ENCODE results near the gene ZNF24.

Gene ZNF24

DNA sequence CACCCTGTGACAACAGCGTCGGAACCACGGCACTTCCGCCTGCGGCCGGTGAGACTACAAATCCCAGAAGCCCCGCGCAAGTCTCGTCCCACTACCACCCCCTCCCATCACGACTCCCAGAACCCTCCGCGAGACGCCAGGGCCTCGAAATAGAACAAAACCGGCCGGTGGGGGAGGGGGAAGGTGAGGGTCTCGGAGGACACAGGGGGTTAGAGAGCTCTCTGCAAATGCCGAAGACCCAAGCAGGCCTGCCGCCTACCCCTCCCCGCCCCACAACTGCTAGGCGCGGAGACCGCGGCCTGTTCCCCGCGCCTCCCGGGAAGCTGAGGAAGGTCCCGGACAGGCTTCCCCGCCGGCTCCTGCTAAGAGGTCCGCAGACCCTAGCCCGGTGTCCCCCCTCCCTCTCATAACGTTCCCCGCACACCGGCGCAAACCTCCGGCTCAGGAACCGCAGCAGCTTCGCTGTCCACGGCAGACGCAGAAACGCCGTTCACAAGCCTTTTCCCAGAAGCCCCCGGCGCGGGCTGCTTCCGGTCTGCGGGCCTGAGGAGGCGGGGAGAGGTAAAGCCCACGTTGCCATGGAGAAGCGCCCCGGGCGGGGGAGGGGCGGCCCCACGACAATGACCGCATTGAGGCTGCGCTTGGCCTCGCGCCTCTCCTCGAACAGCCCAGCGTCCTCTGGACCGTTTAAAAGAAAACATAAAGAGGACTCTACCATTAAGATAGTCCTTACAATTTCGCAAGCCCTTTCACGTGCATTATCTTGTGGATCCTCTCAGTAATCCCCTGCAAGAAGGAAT, at the start of gene ZNF24:
TSS of gene ZNF24 (minus strand) at position 485 of the 800 bp plus-strand sequence. CDS start 3,770 bp downstream, outside the sequence.
- DNase-seq: peak; percentile 60 to 87

DNA sequence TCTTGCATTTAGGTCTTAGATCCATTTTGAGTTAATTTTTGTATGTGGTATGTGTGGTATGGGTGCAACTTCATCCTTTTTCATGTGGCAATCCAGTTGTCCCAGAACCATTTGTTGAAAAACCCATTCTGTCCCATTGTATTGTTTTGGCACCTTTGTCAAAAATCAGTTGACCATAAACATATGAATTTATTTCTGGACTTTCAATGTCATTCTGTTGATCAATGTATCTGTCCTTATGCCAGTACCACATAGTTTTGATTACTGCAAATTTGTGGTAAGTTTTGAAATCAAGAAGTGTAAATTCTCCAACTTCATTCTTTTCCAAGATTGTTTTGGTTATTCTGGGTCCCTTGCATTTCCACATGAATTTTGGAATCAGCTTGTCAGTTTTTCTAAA, 49.5 kb upstream of the ZNF24 start:
- DNase-seq: no peak

DNA sequence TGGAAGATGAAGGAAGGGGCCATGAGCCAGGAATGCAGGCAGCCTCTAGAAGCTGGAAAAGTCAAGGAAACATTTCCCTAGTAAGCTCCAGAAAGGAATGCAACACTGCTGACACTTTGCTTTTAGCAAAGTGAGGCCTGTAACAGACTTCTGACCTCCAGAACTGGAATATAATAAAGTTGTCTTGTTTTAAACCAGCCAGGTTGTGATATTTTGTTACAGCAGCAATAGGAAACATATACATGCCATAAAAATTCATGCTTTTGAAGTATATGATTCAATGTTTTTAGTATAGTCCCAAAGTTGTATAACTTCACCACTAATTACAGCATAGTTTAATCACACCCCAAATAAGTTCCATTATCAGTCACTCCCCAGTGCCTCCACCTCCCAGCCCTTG, 48.2 kb upstream of the ZNF24 start:
- no peak for DNase-seq

DNA sequence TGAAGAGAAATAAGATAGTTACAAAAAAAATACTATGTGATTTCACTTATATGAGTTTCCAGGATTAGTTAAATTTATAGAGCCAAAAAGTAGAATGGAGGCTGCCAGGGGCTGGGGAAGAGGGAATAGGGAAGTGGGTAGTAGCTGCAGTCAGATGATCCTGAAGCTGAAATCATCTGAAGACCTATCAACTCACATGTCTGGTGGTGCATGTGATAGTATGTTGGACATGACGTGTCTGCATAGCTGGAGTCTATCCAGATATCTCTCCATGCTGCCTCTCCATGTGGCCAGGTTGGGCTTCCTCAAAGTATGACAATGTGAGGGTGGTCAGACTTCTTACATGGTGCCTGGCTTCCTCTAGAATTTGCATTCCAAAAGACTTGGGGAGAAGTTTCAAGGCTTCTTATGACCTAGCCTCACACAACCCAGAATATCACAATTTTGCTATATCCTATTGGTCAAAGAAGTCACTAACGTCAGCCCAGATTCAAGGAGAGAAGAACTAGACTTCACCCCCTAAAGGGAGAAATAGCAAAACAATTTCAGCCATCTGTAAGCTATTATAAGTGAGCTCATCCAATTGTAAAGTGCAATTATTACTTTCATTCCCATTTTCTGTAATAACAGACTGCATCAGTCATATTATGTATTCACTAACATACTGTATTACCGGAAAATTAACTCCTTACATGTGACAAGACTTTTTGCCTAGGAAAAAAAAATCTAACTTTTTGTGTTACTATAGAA, 46.9 kb upstream of the ZNF24 start:
- no peak for DNase-seq

DNA sequence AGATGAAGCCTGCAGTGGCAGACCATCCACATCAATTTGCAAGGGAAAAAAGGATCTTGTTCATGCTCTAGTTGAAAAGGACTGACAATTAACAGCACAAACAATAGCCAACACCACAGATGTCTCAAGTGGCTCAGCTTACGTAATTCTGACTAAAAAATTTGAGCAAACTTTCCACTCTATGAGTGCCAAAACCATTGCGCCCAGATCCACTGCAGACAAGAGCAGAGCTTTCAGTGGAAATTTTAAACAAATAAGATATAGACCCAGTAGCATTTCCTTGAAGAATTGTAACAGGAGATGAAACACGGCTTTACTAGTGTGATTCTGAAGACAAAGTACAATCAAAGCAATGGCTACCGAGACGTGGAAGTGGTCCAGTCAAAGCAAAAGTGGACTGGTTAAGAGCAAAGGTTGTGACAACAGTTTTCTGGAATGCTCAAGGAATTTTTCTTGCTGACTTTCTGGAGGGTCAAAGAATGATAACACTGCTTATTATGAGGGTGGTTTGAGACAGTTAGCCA, 44.9 kb upstream of the ZNF24 start:
- DNase-seq: no peak

DNA sequence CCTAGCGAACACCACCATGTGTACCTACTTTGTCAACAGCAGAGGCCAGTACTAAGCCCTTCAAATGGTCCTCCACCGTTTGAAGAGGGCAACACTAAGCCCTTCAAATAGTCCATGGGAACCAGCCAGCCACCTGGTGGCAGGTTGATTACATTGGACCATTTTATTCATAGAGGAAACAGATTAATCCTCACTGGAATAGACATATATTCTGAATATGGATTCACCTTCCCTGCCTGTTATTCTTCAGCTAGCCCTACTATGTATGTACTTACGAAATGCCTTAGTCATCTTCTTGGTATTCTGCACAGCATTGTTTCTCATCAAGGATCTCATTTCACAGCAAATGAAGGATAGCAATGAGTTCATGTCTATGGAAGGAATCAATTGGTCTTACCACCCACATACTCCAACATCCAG, 42.9 kb upstream of the ZNF24 start:
- peak in 1 of 2 experiments; percentile 18 for DNase-seq

DNA sequence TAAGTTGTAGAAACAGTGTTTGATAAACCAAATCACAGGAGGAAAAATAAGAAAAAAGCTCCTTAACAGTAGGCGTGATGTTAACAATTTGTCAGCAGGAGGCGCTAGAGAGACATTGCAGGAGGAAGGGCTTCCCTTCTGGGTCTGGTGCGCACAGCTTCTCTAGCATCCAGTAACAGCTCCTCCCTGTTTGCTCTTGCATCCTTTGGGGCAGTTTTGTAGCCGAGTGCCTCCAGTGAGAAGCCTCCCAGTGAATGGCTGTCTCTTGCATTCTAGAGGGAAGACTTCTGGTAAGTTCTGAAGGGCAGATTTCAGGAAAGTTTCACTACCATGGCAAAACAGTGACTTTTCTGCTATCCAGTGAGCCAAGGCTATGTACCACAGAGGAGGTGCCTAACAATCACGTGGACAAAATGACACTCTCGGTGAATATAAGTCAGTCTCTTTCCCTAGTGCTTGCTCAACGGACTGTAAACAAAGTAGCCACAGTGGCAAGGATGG, 42.4 kb upstream of the ZNF24 start:
- DNase-seq: peak; percentile 13 to 39

DNA sequence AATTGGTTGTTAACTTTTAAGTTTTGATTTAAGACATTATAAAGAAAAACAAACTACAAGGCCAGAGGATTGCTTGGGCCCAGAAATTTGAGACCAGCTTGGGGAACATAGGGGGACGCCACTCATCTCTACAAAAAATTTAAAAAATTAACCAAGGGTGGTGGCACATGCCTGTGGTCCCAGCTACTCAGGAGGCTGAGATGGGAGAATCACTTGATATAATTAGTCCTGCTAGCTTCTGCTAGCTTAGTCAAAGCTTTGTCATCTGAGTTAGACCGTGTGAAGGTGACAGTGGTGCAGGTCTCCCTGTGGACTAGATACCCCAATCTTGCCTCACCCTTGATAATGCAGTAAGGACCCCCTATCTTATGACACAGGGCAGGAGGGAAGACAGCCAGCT, 38.9 kb upstream of the ZNF24 start:
- no peak for DNase-seq

DNA sequence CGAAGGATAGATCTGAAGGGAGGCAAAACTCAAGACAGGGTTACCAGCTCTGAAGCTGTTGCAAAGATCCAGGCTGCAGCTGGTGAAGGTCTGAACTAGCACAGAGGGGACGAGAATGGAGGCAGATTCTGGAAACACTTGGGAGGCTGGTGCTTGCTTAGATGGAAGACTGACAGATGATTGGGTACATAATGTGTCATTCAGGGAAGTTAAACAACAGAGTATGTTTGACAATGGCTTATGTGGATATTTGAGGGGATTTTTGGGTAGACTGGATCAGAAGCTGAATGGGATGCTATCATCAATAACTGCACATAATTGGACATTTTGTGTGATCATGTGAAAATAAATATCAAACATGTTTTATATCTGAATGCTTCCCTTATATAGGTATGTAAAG, 35.2 kb upstream of the ZNF24 start:
- no peak for DNase-seq

DNA sequence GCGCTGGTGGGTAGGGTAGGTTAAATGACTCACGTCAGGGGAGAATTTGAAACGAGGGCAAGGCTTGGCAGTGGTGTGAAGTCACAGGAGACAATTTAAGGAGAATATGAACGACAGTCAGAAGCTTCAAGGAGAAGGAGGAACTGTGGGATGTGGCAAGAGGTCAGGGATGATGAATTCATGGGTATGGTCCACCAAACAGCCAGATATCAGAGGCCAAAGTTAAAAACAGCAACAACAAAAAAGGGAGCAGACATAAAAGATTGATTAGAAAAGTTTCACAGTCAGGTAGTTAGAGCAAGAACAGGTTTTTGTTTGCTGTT, 34.3 kb upstream of the ZNF24 start:
- DNase-seq: no peak

DNA sequence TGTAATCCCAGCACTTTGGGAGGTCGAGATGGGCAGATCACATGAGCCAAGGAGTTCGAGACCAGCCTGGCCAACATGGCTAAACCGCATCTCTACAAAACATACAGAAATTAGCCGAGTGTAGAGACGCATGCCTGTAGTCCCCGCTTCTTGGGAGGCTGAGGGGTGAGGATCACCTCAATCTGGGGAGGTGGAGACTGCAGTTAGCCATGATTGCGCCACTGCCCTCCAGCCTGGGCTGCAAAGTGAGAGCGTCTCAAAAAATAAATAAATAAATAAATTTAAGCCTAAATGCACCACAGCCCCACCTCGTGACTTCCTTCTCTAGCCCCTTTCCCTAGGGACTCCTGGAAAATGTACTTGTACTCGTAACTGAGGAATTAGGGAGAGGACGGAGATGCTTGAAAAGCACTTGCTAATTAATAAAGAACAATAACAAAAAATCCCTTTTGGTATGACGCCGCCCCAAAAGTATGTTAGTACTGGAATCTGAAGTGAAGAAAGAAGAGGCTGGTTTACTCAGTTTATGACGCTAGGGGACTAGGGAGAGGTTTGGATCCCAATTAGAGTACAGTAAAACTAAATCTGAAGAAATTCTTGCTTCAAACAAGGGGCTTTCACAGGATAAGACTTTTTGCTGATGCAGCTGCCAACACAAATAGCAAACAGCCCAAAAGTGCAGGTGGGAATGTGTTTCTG, 33.8 kb upstream of the ZNF24 start:
- no peak for DNase-seq

DNA sequence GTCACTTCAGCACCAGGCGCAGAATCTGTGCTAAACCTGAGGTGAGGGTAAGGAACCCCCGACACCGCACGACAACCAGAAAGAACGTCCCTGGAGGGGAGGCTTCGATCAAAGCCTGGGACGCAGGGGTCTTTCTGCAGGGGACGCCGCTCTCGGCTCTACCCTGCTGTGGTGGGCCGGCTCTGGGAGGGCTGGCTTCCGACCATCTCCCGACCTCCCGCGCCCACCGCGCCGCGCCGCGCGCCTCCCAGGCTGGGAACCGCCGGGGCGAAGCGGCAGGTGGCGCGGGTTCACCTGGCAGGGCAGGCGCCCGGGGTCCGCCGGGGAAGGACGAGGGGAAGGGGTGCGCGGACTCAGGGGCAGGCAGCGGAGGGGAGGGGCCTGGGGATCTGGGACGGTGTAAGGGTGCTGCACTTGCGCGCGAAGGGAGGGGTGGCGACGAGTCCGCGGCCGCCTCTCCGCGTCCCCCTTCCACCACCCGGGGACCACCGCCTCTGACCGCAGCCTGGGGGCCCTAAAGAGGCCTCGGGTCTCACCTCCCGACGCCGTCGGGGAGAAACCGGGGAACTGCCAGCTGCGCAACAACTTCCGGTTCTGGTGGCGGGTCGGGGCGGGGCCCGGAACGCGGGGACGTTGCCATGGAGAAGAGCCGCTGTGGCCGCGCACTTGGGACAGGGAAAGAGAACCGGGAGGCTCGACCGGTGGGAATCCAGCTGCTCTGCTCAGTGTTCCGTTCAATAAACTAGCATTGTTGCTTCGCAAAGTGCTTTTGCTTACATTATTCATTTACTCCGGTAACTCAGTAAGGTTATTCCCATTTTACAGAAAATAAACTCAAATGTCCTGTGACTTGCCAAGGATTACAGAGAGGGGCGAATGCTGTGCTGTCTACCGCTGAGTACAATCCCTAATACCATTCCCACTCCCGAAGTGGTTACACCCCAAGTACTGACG, 32.8 kb upstream of the ZNF24 start, which contains the start of gene ZNF396:
TSS of gene ZNF396 (minus strand) at position 596 of the 954 bp plus-strand sequence. CDS start 3,045 bp downstream, outside the sequence.
- peak; percentile 37 to 69 for DNase-seq

DNA sequence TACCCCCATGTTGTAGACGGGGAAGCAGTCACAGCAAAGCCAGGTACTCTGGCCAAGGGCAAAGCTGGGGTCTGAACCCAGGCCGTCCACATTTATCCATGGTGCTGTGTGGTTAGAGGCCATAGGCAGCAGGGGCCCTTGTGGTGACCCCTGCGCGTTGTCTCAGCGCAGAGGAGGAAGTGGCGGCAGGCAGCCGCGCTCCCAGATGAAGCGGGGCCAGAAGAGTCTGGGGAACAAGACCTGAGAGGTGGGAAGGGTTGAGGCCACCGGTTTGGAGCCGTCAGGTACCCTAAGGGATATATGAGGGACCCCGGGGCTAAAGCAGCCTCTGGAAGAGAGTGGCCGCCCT, 32.1 kb upstream of the ZNF24 start:
- DNase-seq: no peak

DNA sequence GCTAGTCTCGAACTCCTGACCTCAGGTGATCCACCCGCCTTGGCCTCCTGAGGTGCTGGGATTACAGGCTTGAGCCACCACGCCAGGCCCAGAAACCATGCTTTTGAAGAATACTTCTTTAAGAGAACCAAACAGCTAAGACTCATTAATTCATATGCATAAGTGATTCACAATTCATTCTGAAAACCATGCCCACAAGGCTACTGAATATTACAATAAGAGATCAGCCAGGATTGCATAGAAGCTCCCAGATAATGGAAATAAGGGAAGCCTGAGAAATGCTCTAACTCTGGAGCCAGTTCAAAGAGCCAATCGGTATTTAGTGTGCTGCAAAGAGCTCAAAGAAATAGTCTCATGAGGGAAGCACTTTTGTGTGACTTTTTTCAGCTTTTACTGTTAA, 30.5 kb upstream of the ZNF24 start:
- no peak for DNase-seq

DNA sequence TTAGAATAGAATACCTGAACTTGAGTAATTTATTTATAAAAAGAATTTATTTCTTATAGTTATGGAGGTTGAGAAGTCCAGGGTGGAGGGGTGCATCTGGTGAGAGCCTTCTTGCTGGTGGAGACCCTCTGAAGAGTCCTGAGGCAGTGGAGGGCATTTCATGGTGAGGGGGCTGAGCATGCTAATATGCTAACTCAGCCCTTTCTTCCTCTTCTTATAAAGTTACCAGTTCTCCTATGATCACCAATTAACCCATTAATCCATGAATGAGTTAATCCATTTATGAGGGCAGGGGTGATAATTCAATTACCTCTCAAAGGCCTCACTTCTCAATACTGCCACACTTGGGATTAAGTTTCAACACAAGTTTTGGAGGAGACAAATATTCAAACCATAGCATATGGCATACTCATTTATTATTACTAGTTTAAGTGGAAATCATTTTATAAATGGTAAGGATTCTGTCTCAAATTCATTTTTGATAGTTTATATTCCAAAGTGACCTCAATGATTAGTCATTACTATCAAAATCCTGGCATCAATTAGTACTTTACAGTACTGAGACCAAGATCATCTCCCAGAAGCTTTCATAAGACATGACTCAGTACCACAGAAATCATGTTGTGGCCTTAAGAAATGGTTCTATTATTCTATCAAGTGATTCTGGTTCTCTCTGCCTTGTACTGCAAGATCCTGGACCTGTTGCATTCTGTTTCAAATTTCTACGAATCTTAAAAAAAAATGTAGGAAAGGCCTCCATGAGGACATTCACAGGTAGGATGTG, 27.4 kb upstream of the ZNF24 start:
- no peak for DNase-seq

DNA sequence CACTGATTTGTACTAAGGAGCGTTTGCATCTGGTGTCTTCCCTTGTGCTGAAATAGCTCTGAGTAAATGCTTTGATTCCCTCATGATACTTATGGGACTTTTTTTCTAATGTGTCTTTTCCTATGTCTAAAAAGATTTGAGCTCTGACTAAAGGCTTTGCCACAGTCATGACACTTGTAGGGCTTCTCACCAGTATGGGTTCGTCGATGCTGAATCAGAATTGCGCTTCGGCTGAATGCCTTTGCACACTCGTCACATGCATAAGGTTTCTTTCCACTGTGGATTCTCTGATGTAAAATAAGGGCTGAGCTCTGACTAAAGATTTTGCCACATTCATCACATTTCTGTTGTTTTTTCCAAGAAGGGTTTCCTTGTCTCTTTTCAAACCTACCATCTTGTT, 24.9 kb upstream of the ZNF24 start:
- no peak for DNase-seq

DNA sequence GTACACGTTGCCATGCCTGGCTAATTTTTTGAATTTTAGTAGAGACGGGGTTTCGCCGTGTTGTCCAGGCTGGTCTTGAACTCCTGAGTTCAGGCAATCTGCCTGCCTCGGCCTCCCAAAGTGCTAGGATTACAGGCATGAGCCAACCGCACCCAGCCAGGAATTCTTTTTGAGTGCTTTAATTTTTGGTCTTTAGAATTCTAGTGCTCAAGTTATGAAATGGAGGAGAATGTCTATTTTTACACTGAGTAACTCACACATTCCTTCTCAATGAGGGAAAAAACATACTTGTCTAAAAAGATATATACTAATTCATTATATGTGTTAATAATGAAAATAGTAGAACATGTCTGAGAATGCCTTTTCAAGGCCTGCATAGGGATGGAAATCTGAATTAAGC, 24.4 kb upstream of the ZNF24 start:
- no peak for DNase-seq

DNA sequence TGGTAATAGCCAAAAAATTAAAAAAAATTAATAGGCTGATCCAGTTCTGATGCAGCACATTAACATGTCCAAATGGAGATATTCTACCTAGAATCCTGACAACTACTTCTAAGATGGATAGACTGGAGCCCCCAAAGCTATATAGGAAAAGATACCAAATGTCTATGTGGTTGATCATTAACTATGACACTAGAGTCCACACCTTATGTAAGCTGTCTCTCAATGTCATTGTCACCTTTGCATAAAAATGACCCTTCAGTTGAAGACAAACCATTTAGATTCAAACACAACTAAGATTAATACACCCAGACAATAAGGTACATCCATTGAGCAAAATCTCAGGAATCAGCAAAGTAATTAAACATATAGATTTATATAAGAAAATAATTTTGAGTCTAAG, 18.3 kb upstream of the ZNF24 start:
- DNase-seq: no peak

DNA sequence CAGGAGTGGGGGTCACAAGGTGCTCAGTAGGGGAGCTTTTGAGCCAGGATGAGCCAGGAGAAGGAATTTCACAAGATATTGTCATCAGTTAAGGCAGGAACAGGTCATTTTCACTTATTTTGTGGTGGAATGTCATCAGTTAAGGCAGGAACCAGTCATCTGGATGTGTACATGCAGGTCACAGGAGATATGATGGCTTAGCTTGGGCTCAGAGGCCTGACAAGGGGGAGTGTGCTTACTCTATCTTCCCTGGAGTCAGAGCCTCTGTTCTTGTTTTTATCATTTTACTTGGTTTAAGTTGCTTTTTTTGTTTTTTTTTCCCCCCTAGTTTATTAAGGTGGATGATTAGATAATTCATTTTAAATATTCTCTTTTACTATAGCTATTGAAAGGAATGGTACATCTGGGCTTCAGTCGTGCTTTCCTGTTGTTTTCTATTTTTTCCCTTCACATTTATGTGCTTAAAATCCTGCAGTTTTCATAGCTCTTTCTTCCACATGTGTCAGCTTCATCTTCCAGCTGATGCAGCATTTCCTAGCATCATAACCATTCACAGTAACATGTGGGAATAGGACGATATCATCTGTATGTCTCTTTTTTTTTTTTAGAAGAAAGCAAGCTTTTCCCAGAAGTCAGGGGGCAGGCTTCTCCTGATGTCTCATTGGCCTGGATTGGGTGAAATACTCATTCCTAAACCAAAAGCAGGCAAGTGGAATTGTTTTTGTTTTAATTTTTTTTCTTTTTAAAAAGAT, 17.5 kb upstream of the ZNF24 start:
- DNase-seq: no peak

DNA sequence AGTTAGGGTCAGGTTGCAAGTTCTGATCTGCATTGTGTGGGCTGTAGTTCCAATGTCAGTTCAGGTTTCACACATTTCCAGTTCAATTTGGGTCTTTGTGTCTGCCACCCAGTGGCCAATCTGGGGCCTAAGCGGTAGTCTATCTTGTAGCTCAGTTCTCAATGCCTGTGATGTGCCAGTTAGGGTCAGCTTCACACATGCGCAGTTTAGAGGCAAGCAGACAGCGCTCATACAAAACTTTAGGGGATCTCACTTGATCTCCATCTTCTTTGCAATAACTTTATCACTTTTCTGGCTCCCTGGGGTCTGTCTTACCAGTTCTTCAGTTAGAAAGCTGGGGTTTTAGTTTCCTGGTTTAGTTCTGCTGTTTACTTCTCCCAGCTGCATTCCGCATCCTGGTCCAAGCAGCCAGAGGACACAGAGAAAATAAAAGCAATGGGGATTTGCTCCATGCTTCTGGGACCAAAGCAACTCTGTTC, 11.0 kb upstream of the ZNF24 start:
- DNase-seq: peak in 1 of 2 experiments; percentile 64
